ENCODE measurements around the gene RABGAP1L.

GRCh38 chr1:174225499-174226204 lies 66.3 kb downstream of the RABGAP1L start:
- TF ChIP-seq ATF3 (IDR thresholded peaks at IDR 0.05) (no peak), CTCF (IDR thresholded peaks at IDR 0.05; ENCODE audit: low read depth, low read length, missing input control) (no peak), TAF1 (conservative IDR thresholded peaks at IDR 0.05) (no peak), YY1 (IDR thresholded peaks at IDR 0.05) (no peak), HNF4G (IDR thresholded peaks at IDR 0.05) (no peak), FOXA1 (IDR thresholded peaks at IDR 0.05) (no peak), GABPA (IDR thresholded peaks at IDR 0.05 in 1 of 2, conservative IDR thresholded peaks at IDR 0.05 in 1 of 2) (no peak), MAX (IDR thresholded peaks at IDR 0.05) (no peak), RXRA (IDR thresholded peaks at IDR 0.05) (no peak), EGR1 (IDR thresholded peaks at IDR 0.05; ENCODE audit: low read depth in 2 of 2) (no peak), REST (IDR thresholded peaks at IDR 0.05) (no peak), ZBTB33 (IDR thresholded peaks at IDR 0.05) (no peak), JUND (IDR thresholded peaks at IDR 0.05) (no peak)

Data from liver (tissue), 3 donors.